DND-41 (cell line): Measurements from ENCODE around the gene SLC6A17.

Experiments
- EZH2 ChIP-seq: IDR thresholded peaks from 3 replicates; pipeline ENCODE4 v1.6.1; 2012; ENCODE audit warnings: borderline replicate concordance, low read depth, mild to moderate bottlenecking, moderate library complexity, low read length, inconsistent platforms; ENCODE audit not compliant: severe bottlenecking
- TF ChIP-seq, protein P1 (sequence below): IDR thresholded peaks from 2 replicates; pipeline ENCODE4 v1.5.1; 2012; ENCODE audit warnings: borderline replicate concordance, low read length, moderate library complexity, mild to moderate bottlenecking; ENCODE audit not compliant: poor library complexity, severe bottlenecking; ENCODE audit errors: extremely low read depth

DNA sequence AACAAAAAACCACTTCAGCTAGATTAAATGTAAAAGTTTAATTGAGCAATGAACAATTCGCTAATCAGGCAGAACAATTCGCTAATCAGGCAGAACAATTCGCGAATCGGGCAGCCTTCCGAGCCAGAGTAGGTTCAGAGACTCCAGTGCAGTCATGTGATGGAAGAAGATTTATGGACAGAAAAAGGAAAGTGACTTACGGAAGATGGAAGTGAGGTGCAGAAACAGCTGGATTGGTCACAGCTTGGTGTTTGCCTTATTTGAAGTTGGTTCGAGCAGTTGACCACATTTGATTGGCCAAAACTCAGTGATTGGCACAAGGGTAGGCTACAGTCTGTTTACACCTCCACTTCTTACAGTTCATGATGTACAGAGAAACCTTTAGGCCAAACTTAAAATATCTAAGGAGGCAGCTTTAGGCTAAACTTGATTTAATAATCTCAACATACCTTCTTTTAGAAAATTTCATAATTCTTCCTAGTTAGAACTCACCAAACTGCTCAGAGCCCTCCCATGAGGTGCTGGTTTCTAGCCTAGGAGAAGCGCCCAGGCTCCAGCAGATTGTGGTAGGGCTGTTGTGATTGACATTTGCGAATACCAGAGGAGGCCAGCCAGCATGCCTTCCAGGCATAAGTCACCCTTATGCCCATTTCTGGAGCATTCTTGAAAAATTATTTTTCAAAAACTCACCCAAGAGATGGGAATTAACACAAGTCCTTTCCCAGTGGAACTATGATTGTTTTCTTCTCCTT is 37.0 kb downstream of the SLC6A17 start:
- TF ChIP-seq, protein P1, sequence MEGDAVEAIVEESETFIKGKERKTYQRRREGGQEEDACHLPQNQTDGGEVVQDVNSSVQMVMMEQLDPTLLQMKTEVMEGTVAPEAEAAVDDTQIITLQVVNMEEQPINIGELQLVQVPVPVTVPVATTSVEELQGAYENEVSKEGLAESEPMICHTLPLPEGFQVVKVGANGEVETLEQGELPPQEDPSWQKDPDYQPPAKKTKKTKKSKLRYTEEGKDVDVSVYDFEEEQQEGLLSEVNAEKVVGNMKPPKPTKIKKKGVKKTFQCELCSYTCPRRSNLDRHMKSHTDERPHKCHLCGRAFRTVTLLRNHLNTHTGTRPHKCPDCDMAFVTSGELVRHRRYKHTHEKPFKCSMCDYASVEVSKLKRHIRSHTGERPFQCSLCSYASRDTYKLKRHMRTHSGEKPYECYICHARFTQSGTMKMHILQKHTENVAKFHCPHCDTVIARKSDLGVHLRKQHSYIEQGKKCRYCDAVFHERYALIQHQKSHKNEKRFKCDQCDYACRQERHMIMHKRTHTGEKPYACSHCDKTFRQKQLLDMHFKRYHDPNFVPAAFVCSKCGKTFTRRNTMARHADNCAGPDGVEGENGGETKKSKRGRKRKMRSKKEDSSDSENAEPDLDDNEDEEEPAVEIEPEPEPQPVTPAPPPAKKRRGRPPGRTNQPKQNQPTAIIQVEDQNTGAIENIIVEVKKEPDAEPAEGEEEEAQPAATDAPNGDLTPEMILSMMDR: no peak
- TF ChIP-seq EZH2: no peak
